ENCODE data around the gene BHMT. TPM values are rescaled to one million over a fixed set of nuclear protein-coding genes. Genes with fewer than 3 reads are reported as not detected.

BHMT gene
- total and polyA plus RNA-seq, 9 of the 15 experiments (the other 6 are each of a cell fraction or from before 2014, with no cell fraction given), result not detected

DNA sequence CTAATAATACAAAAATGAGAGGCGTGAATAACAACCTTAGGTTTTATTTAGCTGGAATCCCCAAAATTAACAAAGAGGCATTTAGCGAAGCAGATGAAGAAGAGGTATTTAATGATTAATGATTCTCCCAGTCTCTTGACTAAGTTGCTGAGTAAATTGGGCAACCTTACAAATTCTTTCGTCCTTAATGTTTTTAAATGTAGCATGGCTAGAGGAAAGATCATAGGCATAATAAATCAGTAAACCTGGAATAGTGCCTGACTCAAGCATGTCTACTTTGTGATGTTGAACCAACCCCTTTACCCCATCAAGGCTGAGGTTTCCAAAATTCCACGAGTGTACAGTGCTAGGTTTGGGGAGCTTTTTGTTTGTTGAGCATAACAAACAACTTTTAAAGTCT lies 7.9 kb downstream of the BHMT start:
- H3K27ac ChIP-seq (ENCODE audit: extremely low read depth, low read depth, low read length), result no peak overlapping the region
- intact Hi-C loops (cut with micrococcal nuclease), result no loop called here

More for the DNA sequence above, 7.9 kb downstream of the BHMT start:
- DNase-seq (ENCODE audit: extremely low read depth in 1 of 4, low spot score in 3 of 4) (no peak), ATAC-seq (no peak), FAIRE-seq (no peak)
- Histone ChIP-seq H3K4me2 (ENCODE audit: insufficient read depth, low read length) (no peak overlapping the region), H3K9ac (ENCODE audit: insufficient read depth in 1 of 2, low read depth in 2 of 2, low read length in 2 of 2) (no peak overlapping the region), H3K27me3 (ENCODE audit: control insufficient read depth in 2 of 2, insufficient read depth in 2 of 2, low read length in 2 of 2) (peaks cover 6 to 22% of the 10 kb centered on the region in 2 experiments; a peak in 4 of 5 replicates), H3K4me3 (no peak overlapping the region), H3K9me3 (replicated peaks; ENCODE audit: control insufficient read depth, insufficient read depth, low read depth, low read length) (no peaks in the 10 kb centered on the region), H2AFZ (ENCODE audit: low read depth, low read length) (no peak overlapping the region), H3K79me2 (ENCODE audit: control insufficient read depth, insufficient read depth, low read length) (no peaks in the 10 kb centered on the region), H3K4me1 (replicated peaks in 1 of 2; ENCODE audit: control insufficient read depth in 2 of 2, insufficient read depth in 2 of 2, low read length in 2 of 2) (no peaks in the 10 kb centered on the region), H3K36me3 (ENCODE audit: control insufficient read depth, insufficient read depth, low read length) (no peaks in the 10 kb centered on the region), H3K9me1 (ENCODE audit: control insufficient read depth, insufficient read depth, low read length) (no peaks in the 10 kb centered on the region), H4K20me1 (replicated peaks; ENCODE audit: control insufficient read depth, insufficient read depth, low read length) (no peaks in the 10 kb centered on the region)
- in situ Hi-C loops (cut with MboI), result no loop called here
- ChIA-PET CTCF (ENCODE audit: low intra/inter-chr PET ratio) (no interaction called here), POLR2A (no interaction called here)
- TF ChIP-seq, protein P1, sequence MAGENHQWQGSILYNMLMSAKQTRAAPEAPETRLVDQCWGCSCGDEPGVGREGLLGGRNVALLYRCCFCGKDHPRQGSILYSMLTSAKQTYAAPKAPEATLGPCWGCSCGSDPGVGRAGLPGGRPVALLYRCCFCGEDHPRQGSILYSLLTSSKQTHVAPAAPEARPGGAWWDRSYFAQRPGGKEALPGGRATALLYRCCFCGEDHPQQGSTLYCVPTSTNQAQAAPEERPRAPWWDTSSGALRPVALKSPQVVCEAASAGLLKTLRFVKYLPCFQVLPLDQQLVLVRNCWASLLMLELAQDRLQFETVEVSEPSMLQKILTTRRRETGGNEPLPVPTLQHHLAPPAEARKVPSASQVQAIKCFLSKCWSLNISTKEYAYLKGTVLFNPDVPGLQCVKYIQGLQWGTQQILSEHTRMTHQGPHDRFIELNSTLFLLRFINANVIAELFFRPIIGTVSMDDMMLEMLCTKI (IDR thresholded peaks at IDR 0.05; ENCODE audit: partially characterized antibody), result no peak
- TF ChIP-seq ELF1 (tag; IDR thresholded peaks at IDR 0.05) (no peak), ATF4 (CRISPR knock-in tag; IDR thresholded peaks at IDR 0.05) (no peak), ETV5 (CRISPR knock-in tag; IDR thresholded peaks at IDR 0.05; ENCODE audit: low read depth) (no peak), ZNF717 (CRISPR knock-in tag; IDR thresholded peaks at IDR 0.05) (no peak), KLF1 (tag; IDR thresholded peaks at IDR 0.05) (no peak), TCF7L2 (IDR thresholded peaks at IDR 0.05; ENCODE audit: low read depth, low read length) (no peak), PHF8 (IDR thresholded peaks at IDR 0.05; ENCODE audit: borderline replicate concordance, low read length) (no peak), ZNF57 (CRISPR knock-in tag; IDR thresholded peaks at IDR 0.05) (no peak), SIN3A (IDR thresholded peaks at IDR 0.05; ENCODE audit: borderline replicate concordance in 2 of 2, control insufficient read depth in 1 of 2, low read depth in 2 of 2, low read length in 2 of 2) (no peak), SMAD2 (IDR thresholded peaks at IDR 0.05; ENCODE audit: low read depth, low read length) (no peak)
- TF ChIP-seq, protein P2, sequence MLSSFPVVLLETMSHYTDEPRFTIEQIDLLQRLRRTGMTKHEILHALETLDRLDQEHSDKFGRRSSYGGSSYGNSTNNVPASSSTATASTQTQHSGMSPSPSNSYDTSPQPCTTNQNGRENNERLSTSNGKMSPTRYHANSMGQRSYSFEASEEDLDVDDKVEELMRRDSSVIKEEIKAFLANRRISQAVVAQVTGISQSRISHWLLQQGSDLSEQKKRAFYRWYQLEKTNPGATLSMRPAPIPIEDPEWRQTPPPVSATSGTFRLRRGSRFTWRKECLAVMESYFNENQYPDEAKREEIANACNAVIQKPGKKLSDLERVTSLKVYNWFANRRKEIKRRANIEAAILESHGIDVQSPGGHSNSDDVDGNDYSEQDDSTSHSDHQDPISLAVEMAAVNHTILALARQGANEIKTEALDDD (IDR thresholded peaks at IDR 0.05), result no peak
- BruUV-seq (replicated peaks), result no TSS peak
- 0% methylated on average over 4 of the region's 4 CpGs for WGBS (ENCODE audit: insufficient coverage, low coverage, missing lambda C conversion rate)
